Measurements from ENCODE around the gene ITGB7. TPM values are rescaled to one million over a fixed set of nuclear protein-coding genes. Genes with fewer than 3 reads are reported as not detected.

Gene ITGB7
- total RNA-seq, 1 donor from 2014 or later = 0.76 TPM

DNA sequence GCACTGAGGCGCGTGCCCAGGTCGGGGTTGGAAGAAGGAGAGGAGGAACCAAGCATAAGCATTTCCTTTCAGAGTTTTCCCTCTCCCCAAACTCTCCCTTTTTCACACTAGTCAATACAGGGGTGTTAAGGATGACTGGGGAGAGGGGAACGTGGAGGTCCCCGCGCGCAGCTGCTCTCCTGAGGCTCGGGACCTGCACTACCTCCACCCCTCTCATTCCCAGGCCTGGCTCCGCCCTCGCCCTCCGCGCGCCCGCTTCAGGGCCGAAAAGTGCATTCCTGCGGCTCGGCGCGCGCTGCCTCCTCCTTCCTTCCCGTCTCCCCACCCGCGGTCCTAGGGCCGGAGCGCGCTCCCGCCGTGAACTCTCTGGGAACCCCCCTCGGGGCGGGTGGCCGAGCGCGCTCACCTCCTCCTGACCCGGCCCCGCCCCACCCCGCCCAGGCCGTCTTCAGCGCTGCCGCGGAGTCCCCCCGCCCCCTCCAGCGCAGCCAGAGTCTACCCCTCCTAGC, 13.7 kb upstream of the ITGB7 start:
- intact Hi-C loops (cut with DNase I) = loop anchor here (2.0 kb wide), 1 partner anchor 30 kb away; no protein-coding TSS in a partner anchor
- ATAC-seq (peak; percentile 92), DNase-seq (ENCODE audit: missing footprints) (peak; percentile 97)

GRCh38 chr12:53219956-53220693, 13.1 kb upstream of the ITGB7 start:
- peak; percentile 91 for DNase-seq (ENCODE audit: missing footprints)
- intact Hi-C loops (cut with DNase I) = loop anchor here (2.0 to 5.0 kb wide), 2 partner anchors 31 to 47 kb away; partner anchors contain the start of gene ESPL1
- peak; percentile 20 for ATAC-seq

DNA sequence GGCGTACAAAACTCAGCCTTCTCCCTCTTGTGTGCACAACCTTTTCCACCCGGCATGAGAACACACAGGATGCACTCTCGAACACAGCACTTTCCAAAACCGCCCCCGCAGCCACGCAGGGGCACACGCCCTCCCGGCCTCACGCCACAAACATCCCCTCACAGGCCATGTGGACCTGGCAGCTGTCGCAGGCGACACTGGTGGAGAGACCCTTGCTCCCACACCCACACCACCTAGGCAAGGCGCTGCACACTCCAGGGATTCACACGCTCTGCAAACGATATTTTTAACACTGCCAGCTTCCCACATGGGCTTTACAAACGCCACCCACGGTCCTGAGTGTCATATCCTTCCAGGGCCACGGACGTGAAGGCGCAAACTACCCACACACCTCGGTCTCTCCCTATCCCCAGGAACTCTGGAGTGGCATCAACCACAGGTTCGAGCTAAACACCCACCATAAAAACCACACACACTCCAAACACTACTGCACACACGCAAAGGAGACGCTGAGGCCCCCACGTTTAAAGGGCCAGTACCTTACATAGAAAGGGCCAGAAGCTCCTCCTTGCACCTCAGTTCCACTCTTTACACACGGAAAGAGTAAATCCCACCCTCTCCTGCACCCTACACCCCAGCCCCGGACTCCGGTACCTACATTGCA, 12.4 kb upstream of the ITGB7 start:
- intact Hi-C loops (cut with DNase I) = loop anchor here (5.0 kb wide), 1 partner anchor 48 kb away; the partner anchor contains the start of gene ESPL1
- DNase-seq (ENCODE audit: missing footprints) = no peak
- no peak for ATAC-seq

DNA sequence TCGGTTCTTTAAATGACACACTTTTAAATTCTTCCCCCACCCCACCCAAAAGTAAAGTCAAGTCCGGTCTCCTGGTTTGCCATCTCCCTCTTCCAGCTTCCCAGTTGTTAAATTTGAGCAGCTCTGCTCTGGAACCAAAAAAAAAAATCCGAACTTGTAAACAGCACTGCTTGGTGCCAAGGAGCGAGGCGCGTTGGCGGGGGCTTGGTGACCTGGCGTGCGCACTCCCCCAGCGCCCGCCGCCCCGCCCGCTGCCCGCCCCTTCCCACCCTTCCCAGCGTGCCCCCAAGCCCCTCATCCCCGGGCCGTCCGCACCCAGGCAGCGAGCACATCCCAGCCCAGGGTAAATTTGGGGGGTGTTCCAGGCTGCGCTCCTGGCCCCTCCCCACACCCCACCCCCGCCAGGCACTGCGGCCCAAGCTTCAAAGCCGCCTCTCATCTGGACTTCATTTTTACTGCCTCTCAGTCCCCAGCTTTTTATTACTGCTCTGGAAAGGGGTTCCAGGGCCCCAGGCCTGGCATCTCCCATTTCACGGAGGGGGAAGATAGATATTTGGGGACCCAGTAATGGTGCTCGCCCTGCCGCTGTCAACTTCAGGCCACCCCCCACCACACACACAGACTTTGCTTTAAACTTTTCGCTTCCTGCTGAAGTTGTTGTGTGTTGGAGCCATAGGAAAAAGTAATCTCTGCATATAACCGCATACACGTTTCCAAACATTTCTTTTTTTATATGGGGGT, 11.7 kb upstream of the ITGB7 start:
- DNase-seq (ENCODE audit: missing footprints) = no peak
- no peak for ATAC-seq
- intact Hi-C loops (cut with DNase I) = loop anchor here (5.0 kb wide), 1 partner anchor 49 kb away; the partner anchor contains the start of gene ESPL1

GRCh38 chr12:53217931-53218307, 10.9 kb upstream of the ITGB7 start:
- ATAC-seq (no peak), DNase-seq (ENCODE audit: missing footprints) (no peak)
- intact Hi-C loops (cut with DNase I) = loop anchor here (5.0 kb wide), 1 partner anchor 49 kb away; the partner anchor contains the start of gene ESPL1

DNA sequence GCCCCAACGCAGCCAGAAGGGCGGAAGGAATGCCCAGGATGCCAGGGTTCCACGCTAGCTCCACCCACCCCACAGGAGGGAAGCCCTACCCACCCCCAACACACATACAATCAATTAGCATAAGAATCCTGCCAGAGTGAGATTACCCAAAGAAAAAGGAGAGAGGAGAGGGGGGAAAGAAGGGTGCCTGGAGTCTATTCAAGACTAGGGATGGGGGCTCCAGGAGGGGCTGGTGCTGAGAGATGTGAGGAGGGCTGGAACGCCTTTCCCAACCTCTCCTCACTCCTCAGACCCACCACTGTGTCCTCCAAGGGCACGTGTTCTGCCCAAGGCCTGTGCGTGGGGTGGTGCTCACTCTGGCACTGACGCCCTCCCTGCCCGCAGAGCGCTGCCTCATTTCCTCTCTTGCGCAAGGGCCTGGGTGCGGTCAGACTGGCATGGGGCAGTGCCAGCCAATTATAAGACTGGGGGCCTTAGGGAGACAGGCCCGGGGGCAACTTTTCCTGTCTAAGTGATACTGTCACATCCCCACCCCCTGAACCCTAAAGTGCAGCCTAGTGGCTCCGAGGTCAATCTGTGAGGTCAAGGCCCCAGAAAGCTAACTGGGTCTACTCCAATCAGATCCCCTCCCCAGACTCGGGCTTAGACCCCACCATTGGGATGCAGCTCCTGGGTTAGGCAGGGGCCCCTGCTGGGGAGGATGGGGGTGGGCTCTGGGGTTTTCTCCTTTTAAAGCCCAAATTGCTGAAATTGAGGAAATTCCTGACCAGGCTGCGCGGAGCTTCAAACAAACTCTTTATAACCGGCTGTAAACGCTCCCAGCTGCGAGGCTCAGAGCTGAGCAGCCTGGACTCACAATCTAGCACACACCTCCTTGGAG, 10.2 kb upstream of the ITGB7 start:
- ATAC-seq = no peak
- DNase-seq (ENCODE audit: missing footprints) = peak; percentile 84
- intact Hi-C loops (cut with DNase I) = loop anchor here (5.0 kb wide), 1 partner anchor 50 kb away; the partner anchor contains the start of gene ESPL1

DNA sequence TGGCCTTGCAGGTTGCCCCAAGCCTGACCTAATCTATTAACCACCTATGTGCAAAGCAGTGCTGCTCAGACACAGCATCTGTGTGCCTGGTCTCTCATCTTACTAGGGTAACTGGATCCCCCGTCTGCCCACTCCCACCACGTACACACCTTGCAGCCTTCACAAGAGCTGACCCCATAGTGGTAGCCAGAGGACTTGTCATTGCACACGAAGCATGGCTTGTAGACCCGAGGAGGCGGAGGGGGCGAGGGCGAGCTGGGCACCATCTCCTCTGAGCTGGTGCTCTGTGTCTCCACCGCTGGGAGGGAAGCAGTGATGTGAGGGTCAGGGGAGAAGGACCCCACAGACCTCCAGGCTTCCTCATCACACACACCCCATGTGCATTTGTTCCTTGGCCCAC, 8.4 kb upstream of the ITGB7 start:
- ATAC-seq = no peak
- DNase-seq (ENCODE audit: missing footprints) = no peak
- intact Hi-C loops (cut with DNase I) = loop anchor here (2.0 to 5.0 kb wide), 2 partner anchors 37 to 52 kb away; partner anchors contain the start of gene ESPL1

DNA sequence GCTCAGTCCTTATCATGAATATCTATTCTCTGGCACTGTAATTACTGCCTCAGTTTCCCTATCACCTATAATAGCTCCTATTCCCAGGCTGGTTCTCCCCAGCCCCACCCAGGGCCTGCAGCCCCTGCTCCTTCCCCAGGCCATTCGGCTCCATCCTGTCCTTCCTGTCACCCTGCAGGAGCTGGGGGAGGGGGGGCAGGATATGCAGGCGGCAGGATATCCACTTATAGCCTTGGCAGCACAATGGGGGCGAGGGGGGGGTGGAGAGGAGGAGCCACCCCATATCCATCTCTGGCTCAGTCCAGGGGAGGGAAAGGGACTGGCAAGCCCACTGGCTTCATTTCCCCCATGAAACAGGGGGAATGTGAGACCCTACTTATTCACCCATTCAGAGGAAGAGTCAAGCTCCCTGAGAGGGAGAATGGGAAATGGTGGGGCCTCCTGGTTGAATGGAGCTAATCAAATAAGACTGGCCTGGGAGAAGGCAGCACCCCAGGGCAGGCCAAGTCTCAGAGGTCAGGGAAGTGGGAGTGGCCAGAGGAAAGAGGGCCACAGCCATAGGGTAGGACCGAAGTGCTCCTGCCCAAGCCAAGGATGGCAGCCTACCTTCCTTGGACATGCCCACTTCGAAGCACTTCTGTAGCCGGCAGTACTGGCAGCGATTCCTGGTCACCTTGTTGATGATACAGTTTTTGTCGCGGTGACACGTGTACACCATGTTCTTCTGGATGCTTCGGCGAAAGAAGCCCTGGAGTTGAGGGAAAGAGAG, 7.8 kb upstream of the ITGB7 start:
- ATAC-seq = peak; percentile 50
- intact Hi-C loops (cut with DNase I) = loop anchor here (2.0 to 5.0 kb wide), 2 partner anchors 38 to 52 kb away; partner anchors contain the start of gene ESPL1
- peak; percentile 84 for DNase-seq (ENCODE audit: missing footprints)

DNA sequence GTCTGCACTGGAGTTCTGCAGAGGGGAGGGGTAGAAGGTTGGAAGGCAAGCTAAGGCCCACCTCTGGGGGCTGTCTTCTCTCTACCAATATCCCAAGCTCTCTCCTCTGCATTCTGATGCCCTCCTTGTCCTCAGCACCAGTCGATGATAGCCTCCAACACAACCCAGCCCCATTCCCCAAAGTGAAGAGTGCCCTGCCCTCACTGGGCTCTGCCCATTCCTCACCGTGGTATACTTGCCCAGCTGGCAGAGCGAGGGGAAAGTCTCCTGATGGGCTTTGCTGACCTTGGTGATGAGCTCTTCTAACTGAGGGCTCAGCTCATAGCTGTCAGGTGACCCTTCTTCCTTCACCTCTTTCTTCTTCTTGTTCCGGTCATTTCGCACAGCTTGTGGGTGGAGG, 7.2 kb upstream of the ITGB7 start:
- intact Hi-C loops (cut with DNase I) = loop anchor here (2.0 kb wide), 1 partner anchor 39 kb away; a partner anchor contains a TSS
- ATAC-seq (no peak), DNase-seq (ENCODE audit: missing footprints) (no peak)

GRCh38 chr12:53213348-53213747, 6.3 kb upstream of the ITGB7 start:
- ATAC-seq = peak; percentile 75
- intact Hi-C loops (cut with DNase I) = loop anchor here (1.0 kb wide), 1 partner anchor 74 kb away; no protein-coding TSS in a partner anchor
- peak; percentile 93 for DNase-seq (ENCODE audit: missing footprints)

GRCh38 chr12:53212931-53213330, 5.9 kb upstream of the ITGB7 start:
- ATAC-seq = no peak
- DNase-seq (ENCODE audit: missing footprints) = no peak
- intact Hi-C loops (cut with DNase I) = loop anchor here (1.0 kb wide), 1 partner anchor 74 kb away; no protein-coding TSS in a partner anchor

DNA sequence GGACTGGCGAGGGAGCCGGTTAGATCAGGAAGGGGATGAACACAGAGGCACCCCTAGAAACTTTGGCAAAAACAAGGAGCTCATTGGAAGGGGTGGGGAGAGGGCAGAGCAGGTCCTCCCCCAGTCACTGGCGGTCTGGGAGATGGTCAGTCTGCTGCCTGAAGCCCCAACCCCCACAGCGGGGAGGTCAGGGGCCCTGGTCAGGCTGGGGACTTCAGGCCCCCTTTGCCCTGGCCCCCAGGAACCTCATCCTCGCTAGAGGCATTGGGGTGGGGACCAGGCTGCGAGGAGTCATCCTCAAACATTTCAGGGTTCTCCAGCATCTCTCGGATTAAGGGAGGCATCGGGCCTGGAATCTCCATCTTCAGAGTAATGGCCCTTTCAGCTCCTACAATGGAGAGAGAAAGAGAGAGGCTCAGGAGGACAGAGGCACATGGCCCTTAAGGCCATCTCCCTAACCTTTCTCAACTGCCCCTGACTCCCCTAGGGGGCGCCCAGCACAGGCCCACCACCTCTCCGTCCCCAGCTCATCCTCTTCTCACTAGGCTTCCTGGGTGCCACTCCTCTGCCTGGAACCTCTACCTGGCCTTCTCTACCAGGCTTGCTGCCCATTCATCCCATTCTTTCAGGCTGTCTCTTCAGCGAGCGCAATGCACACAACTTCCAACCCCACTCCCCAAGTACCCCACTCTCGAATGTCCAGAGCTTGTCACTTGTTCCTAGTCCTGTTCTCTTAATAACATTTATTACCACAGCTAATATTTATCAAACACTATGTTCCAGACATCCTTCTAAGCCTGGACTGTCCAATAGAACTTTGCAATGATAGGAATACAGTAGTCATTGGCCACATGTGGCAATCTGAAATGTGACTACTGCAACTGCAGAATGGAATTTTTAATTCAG, 4.7 kb upstream of the ITGB7 start:
- intact Hi-C loops (cut with DNase I) = no loop called here
- ATAC-seq = no peak
- no peak for DNase-seq (ENCODE audit: missing footprints)

- ATAC-seq (no peak), DNase-seq (ENCODE audit: missing footprints) (no peak)
- intact Hi-C loops (cut with DNase I) = no loop called here
Measured at GRCh38 chr12:53210843-53211242, 3.8 kb upstream of the ITGB7 start.

DNA sequence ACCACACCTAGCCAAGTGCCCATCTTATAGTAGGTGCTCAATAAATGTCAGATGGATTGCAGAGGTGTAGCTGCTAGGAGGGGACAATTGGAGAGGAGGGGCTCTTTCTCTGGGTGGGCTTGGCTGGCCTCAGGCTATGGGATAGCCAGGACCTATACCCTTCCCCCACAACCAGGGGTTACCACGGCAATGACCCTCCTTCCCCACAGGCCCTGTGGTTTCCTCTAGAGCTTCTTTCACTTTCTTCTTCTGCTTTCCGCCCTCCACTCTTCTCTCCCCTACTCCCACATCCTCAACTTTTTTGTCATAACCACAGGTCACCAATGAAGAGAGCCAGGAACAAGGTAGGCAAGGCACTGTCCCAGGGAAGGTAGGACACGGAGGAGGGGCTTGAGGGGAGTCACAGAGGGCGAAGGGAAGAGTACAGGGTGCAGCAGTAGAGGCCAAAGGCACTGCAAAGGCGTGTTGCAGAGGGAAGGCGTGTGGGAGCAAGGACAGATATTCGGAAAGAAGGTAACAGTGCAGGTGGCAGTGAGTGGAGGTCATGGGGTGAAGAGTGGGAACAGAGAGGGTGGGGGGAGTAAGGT, 1.9 kb upstream of the ITGB7 start:
- intact Hi-C loops (cut with DNase I) = no loop called here
- no peak for DNase-seq (ENCODE audit: missing footprints)
- ATAC-seq = peak; percentile 15

- peak; percentile 59 for ATAC-seq
- DNase-seq (ENCODE audit: missing footprints) = no peak
- intact Hi-C loops (cut with DNase I) = no loop called here
Measured at GRCh38 chr12:53208435-53208834, 1.4 kb upstream of the ITGB7 start.
